Astrocyte (in vitro differentiated cells and primary cell): Measurements from ENCODE around the gene KRTAP20-1.

Experiments used
- EZH2 ChIP-seq: IDR thresholded peaks from 2 replicates; pipeline ENCODE4 v1.6.1; 2012; ENCODE audit warnings: mild to moderate bottlenecking, low read length, inconsistent platforms; ENCODE audit not compliant: insufficient read depth
- TF ChIP-seq, protein P1 (sequence below): IDR thresholded peaks from 2 replicates; pipeline ENCODE4 v1.5.1; 2011; ENCODE audit warnings: low read depth, mild to moderate bottlenecking, inconsistent platforms, low read length, moderate library complexity; ENCODE audit not compliant: insufficient read depth

DNA sequence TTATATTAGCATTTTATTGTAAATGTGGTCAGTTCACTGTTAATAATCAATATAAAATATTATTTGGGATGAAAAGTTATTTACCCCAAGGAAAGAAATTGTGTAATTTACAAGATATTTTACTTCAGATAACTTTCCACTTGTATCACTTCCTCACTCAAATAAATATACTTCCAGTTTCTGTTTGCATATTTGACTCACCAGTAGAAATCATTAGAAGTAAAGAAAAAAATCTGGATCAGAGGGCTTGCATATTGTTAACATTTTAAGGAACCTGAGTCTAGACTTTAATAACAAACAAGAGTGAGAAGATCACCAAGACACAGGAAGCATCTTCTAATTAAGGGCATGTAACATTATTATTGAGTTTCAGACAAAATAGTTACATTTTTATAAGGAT lies 3.9 kb downstream of the KRTAP20-1 start:
- no peak for TF ChIP-seq EZH2
- TF ChIP-seq, protein P1, sequence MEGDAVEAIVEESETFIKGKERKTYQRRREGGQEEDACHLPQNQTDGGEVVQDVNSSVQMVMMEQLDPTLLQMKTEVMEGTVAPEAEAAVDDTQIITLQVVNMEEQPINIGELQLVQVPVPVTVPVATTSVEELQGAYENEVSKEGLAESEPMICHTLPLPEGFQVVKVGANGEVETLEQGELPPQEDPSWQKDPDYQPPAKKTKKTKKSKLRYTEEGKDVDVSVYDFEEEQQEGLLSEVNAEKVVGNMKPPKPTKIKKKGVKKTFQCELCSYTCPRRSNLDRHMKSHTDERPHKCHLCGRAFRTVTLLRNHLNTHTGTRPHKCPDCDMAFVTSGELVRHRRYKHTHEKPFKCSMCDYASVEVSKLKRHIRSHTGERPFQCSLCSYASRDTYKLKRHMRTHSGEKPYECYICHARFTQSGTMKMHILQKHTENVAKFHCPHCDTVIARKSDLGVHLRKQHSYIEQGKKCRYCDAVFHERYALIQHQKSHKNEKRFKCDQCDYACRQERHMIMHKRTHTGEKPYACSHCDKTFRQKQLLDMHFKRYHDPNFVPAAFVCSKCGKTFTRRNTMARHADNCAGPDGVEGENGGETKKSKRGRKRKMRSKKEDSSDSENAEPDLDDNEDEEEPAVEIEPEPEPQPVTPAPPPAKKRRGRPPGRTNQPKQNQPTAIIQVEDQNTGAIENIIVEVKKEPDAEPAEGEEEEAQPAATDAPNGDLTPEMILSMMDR: no peak
